HL-60 (cell line): ENCODE measurements around the gene CDC42BPG.

Experiments
- DNase-seq, 2 experiments: peaks; one replicate each; pipeline ENCODE4 v3.0.0-alpha.2; 2010 to 2020; ENCODE audit warnings: low read depth in 1 of 2, low spot score in 1 of 2
- H3K27ac ChIP-seq: fragments of 250-450 bp; sonication (Bioruptor Pico); replicated peaks from 2 replicates; pipeline ENCODE4 v1.5.1; 2020; ENCODE audit warnings: mild to moderate bottlenecking, moderate library complexity
- H3K27me3 ChIP-seq: fragments of 250-450 bp; sonication (Bioruptor Pico); 2 replicates; pipeline ENCODE4 v1.5.1; 2021; ENCODE audit warnings: mild to moderate bottlenecking, moderate library complexity; ENCODE audit not compliant: insufficient read depth, poor library complexity, severe bottlenecking
- H3K4me3 ChIP-seq: replicated peaks from 2 replicates; pipeline ENCODE4 v1.5.1; 2011; ENCODE audit warnings: mild to moderate bottlenecking, control low read depth, low read length; ENCODE audit not compliant: insufficient read depth
- CTCF ChIP-seq: IDR thresholded peaks from one replicate; pipeline ENCODE4 v1.5.1; 2011; ENCODE audit warnings: low read length, control low read depth, inconsistent platforms; ENCODE audit not compliant: insufficient read depth
- GABPA ChIP-seq: IDR thresholded peaks from 2 replicates; pipeline ENCODE4 v1.6.1; 2012; ENCODE audit warnings: low read depth
- POLR2AphosphoS5 ChIP-seq: IDR thresholded peaks from 2 replicates; pipeline ENCODE4 v1.6.1; 2012; ENCODE audit warnings: low read depth
- REST ChIP-seq: IDR thresholded peaks from 2 replicates; pipeline ENCODE4 v1.6.1; 2012; ENCODE audit warnings: low read depth; ENCODE audit not compliant: insufficient replicate concordance
- SPI1 ChIP-seq: IDR thresholded peaks from 2 replicates; pipeline ENCODE4 v1.6.1; 2012; ENCODE audit warnings: low read depth, mild to moderate bottlenecking, borderline replicate concordance

CDC42BPG gene

GRCh38 chr11:64862987-64863390 is 18.5 kb upstream of the CDC42BPG start:
- DNase-seq = no peak
- H3K4me3 ChIP-seq = no peak overlapping the region
- TF ChIP-seq REST (no peak), POLR2AphosphoS5 (no peak), GABPA (no peak), SPI1 (no peak), CTCF (no peak)
- peak overlapping the region; percentile 94 for H3K27ac ChIP-seq
- H3K27me3 ChIP-seq = no peaks in the 10 kb centered on the region

GRCh38 chr11:64861227-64861975 is 16.9 kb upstream of the CDC42BPG start:
- TF ChIP-seq REST = peak; percentile 24
- peak; percentile 99 for TF ChIP-seq SPI1
- TF ChIP-seq CTCF = no peak
- 0 out of 2 replicates have a peak, but pooled peaks have one; percentile 32 for TF ChIP-seq POLR2AphosphoS5
- TF ChIP-seq GABPA = peak; percentile 59
- peak overlapping the region; percentile 94 for H3K27ac ChIP-seq
- no peaks in the 10 kb centered on the region for H3K27me3 ChIP-seq
- DNase-seq = peak in 1 of 2 experiments; percentile 79
- H3K4me3 ChIP-seq = no peak overlapping the region

- peak; percentile 75 to 91 for DNase-seq
- peak; percentile 73 for TF ChIP-seq POLR2AphosphoS5
- peak; percentile 10; the same call in 1 of the 2 replicates for TF ChIP-seq GABPA
- TF ChIP-seq SPI1 = peak; percentile 63; the same call in 1 of the 2 replicates
- no peak for TF ChIP-seq REST
- no peak for TF ChIP-seq CTCF
- H3K27ac ChIP-seq = peak overlapping the region; percentile 94
Observed at GRCh38 chr11:64859542-64860414, 15.3 kb upstream of the CDC42BPG start.

More at GRCh38 chr11:64859542-64860414, 15.3 kb upstream of the CDC42BPG start:
- H3K27me3 ChIP-seq = no peaks in the 10 kb centered on the region
- no peak overlapping the region for H3K4me3 ChIP-seq
